GM19025 (cell line): ENCODE data around the gene IQCM.

Experiments
- ATAC-seq: cut with Tn5 transposase; IDR thresholded peaks from one replicate; pipeline ENCODE4 v1.9.1; 2021; ENCODE audit warnings: mild to moderate bottlenecking, low read depth, moderate library complexity; ENCODE audit not compliant: unreplicated experiment

Gene IQCM

DNA sequence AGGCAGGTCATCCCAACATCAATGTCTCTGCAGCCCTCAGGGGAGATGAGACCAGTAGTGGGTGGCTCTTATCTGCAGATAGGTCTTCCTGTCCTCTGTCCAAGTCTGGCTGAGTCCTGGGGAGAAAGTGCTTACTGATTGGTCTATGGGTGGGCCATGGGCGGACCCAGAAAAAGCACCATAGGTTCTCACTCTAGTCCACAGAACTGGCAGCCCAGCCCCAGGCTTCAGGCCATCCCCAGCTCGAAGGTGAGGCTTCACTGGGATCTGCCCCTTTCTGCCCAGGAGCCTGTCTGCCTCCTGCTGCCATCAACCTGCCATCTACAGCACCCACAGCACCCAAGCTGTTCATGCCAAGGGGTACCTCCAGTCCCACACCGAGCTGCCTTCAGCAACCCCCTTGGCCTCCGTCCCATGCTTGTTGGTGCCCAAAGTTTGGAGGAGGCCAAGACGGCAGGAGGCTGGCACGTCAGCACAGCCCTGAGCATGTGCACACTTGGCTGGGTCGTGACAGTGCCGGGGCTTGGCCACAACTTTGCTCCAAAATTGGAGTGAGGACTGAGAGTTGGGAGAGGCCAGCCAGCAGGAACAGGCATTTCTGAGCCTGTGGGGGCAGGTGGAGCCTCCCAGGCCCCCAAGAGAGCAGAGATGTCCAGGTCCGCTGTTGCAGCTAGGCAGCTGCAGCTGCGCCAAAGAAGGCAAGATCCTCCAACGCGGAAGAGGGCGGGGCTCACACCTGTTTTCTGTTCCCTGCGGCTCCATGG, 99.6 kb downstream of the IQCM start:
- no peak for ATAC-seq

DNA sequence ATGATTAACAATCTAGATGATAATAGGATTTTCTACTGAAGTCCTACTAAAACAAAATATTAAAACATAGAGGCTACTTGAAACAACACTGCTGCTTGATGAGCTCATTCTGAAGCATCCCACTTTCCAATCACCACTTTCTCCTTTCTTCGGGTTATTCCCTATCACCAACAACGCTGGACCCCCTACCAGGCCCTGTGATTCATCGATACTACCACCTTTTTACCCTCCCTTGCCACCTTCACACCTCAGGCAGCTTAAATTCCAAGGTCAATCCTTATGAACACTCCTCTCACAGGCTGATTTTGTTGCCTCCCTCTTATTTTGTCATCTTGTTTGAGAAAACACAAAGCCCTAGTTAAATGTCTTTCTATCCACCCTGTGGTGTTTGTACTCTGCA, 102.6 kb downstream of the IQCM start:
- ATAC-seq = no peak

DNA sequence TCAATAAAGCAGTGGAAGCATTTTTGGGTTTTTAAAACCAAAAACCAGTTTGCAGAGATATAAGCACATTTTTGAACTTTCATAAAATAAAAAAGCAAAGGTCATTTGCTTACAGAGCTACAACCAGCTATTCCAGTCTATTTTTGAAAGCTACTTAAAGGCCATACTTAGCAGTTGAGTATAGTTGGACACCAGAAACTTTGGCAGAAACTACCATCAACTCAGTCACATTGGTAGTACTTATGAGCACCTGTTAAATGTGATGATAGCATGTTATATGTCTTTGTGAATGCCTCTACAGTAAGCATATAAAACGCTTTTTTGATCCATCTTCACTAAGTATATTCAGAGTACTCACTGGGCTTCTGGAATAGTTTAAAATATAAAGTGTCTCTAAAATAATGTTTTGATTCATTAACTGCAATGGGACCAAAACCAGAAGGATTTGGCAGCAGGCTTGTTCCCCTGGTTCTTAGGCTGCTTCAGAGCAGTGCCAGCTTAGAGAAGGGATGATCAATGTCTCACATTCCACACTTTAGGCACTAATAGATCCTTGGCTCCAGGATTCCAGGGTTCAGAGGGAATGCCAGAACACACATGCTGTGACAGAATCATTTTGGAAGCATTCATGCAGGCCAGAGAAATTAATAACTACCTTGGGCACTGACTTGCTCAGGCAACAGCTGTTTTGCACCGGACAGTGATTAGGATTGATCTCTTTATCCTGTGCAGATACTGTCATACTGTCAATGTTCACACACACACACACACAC, 103.9 kb downstream of the IQCM start:
- no peak for ATAC-seq

DNA sequence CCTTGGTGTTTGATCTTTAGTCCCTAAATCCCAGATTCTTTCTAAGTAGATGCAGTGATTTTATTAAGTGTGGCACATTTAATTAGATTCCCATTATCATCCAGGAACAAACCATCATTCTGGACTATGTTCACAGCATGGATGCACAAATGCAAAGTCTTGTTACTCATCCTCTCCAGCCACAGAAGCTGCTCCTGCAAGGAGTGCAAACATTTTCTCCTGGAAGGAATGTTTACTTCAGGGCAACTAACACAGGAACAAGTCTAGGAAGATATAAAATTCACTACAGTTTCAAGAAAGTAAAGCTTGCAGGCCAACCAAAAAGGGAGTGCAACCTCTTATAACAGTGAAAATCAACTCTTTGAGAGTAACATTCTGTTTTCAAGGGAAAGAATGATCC, 106.0 kb downstream of the IQCM start:
- no peak for ATAC-seq

DNA sequence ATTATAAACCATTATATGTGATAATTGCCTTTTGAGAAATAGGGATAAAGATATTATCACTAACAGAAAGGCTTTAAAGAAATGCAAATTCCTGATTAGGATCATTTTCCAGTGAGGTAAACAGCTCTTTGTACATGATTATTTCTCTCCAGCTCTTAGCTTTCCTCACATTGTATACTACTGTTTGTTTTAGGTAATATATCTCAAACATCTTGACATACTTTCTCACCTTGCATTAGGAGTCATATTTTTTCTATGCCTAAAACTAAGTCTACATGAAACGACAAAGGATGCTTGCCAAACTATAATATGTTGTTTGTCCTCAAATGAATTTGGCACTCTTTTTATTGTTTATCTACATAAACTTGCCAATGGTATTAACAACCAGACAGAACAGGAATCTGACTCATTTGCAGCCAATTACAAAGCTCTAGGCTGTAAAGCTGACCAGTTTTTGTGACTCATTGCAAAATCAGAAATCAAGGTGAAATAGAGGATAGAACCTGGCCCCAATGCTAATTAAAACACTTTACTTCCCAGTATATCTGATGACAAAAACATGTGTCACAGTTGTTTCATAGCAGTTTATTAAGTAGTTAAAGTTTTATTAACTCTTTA, 107.0 kb downstream of the IQCM start:
- ATAC-seq = no peak

DNA sequence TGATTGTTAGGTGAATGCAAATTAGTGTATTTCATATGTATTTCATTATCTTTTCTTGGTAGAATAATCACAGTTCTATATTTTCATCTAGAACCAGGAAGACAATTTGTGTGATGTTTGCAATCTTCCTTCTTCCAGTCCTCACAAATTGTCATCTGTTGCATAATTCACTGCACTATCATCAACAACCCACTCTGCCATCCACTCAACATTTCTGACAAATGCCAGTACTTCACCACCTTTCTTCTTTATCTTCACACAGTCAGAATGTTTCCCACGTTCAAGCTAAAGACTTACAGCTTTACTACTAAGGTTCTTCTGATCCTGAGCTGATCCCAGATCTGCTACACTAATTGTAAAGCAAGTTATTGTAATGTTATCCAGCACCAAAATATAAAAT, 107.8 kb downstream of the IQCM start:
- no peak for ATAC-seq

DNA sequence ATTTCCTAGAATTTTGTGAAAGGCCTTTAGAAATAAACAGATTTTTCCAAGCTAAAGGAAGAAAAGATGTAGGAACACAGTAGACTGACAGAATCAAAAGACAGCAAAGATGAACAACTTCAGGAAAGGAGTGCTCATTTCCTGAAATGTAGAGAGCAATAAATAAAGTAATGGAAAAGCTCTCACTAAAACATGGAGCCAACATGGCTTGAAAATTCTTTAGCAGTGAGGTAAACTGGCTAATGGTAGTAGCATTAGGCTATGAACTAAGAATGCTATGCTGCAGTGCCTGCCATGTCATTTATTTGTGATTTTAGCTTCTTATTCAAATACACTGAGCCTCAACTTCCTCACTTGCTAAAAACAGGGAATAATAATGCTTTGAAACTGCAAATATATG, 108.7 kb downstream of the IQCM start:
- no peak for ATAC-seq

DNA sequence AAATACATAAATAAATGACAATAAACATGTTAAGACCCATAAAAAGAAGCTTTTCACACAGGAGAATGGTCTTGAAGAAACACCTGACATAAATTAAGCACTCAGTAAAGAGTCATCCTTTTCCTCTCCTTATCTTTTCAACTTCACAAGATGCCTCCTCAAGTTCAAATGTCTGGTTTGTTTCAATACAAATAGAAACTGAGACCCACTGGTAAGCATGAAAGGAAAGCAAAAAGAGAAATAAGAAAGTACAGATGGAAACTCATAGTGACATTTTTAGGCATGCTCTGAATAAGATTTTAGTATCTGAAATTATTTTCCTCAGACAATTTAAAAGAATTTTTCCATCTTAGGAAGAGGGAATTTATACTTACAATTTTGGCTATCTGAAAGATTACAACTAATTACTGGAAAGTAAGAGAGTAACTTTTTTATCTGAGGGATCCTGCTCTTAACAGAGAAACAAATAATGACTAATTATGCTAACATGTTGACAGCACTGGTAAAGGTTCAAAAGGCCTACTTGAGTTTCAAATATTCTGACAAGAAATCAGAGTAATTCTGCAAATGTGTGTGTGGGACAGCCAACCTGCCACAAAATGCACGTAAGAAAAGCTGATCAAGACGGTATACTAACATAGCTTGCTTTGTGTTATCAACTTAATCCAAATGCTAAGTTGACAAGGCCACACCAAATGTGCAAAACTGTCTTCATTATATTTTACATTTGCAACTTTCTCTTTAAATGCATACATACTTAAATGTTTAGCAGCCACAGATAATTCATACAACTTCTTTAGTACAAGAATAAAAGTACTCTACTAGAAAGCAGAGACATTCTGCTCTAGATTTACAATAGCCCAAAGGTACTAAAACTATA, 113.0 kb downstream of the IQCM start:
- ATAC-seq = no peak

DNA sequence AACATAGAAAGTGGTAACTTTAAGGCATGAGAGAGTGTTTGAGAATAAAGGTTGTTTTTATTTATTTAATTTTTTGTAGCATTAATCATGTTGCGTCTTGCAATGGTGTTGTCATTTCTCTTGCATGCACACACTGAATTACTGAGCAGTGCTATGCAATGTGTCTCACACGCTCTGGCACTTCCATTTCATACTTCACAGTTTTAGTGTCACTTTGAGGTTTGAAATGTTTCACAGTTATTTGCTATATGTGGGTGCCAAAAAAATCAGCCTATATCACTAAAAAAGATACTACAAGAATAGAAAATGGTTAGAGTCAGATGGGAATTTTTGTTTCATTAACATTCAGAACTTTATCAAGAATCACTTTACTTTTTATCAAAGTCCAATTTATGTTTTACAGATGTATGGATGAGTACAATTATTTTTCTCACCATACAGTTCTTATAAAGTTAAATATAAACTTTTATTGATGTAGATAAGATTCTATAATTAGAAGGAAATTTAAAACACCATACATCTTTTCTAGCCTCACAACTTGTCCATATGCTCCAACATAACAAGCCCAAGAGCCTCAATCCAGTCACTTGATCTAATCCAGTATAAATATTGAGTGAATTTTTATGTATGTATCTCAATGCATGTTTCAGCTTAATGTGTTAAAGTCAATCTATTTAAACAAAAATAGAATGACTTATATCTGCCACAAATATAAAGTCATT, 114.0 kb downstream of the IQCM start:
- ATAC-seq = no peak

DNA sequence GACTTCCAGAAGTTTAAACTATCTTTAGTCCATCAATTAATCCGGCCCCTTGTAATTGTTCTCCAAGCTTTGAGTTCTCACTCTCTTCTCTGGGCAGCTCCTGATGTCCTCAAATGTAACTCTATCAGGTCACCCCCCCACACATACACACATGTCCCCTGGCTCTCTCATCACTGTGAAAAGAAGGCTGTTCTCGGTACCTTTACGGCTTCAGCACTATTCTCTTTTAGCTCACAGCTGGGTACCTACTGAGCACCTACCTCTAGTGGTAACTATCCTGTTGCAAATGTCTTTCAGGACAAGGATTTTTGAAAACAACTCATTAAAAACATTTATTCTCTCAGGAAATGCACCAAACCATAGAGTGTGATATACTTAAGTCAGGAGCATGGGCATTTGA, 115.4 kb downstream of the IQCM start:
- no peak for ATAC-seq

DNA sequence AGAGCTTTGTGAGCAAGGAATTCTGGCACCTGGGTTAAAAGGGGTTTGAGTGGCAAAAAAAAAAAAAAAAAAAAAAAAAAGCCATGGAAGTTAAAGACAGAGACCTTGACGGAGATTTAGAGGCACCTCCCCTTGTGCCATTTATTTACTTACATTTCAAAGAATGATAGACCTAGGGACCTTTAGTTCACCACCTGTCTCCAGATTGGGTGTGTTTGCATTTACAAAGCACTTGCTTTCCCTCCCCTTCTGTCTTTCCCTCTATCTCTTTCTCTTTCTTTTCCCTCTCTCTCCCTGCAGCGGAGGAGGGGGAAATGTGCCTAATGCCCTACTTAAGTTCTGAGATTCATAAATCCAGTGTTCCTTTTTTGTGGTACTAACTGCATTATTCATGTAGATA, 116.0 kb downstream of the IQCM start:
- ATAC-seq = no peak

DNA sequence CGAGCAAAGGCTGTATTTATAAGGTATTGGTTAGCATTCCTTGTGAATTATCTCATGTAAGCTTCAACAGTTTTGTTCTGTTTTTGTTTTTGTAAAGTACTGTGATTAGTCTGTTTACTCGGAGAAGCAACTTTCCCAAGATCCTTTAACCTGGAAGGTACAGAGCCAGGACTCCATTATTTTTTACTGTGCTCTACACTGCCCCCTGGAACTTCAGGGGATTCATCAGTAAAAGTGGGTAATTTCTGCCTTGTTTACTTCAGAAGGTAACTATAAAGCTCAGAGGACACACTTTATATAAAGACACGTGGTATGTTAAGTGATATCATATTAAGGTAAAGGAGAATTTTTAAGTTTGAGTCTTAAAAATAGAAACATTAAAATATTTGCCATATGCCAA, 124.9 kb downstream of the IQCM start:
- no peak for ATAC-seq

DNA sequence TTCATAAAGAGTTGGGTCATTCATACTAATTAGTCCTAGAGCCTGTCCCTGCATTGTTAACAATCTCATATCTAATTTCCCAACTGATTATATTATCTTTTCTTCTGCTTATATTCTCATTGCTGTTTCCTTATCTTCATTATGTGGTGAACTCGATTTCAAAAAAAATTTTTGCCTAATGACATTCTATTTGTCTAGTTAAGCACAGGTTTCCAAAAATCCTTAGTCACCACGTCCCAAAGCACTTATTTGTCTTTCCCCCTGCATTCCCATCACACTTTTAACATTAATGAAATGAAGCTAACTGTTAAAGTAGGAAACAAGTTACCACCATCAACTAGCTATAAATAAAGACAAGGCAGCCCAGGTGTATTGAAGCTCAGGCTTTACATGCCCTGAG, 131.1 kb downstream of the IQCM start:
- ATAC-seq = no peak

DNA sequence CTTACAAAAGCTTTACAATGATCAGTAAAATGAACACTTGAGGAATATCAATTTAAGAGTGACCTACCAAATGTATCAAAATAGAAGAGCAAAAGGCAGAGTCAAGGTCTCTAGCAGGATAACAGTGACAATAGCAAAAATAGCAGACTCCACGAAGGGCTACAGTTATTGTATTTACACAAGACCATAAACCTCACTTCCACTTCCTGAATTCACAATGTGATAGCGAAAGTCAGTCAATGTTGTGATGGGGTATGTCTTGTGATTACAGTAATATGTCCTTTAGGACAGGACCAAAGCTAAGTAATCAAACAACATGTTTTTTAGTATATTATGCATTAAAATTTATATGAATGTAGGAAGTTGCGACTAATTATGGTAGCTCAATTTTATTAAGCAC, 139.6 kb downstream of the IQCM start:
- peak; percentile 89 for ATAC-seq

DNA sequence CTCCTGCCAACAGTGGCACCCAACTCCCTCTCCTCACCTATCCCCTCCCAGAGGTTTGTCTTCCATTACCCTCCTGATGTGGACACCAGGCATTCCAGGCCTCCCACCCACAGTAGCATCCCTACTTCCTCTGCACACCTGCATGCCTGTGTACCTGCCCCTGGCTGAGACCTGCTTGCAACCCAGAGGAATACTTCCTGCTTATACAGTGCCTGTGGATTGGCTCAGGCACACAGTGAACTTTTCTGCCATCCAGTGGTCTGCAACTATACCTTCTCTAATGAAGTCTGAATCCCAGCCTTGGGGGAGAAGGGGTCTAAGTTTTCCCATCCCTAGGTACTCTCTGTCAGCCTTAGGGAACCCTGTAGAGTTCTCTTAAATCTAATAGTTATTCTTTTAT, 169.9 kb downstream of the IQCM start:
- ATAC-seq = no peak

DNA sequence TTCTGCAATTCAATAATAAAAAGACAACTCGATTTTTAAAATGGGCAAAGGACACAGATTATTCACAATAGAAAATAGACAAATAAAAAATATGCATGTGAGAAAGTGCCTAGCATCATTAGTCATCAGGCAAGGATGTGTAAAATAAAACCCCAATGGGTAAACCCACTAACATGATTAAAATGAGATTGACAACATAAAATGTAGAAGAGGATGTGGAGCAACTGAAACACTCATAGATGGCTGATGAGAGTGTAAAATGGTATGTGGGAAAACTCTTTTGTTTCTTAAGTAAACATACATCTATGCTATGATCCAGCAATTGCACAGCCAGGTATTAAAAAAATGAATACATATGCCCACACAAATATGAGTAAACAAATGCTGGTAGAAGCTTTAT, 177.6 kb downstream of the IQCM start:
- no peak for ATAC-seq

DNA sequence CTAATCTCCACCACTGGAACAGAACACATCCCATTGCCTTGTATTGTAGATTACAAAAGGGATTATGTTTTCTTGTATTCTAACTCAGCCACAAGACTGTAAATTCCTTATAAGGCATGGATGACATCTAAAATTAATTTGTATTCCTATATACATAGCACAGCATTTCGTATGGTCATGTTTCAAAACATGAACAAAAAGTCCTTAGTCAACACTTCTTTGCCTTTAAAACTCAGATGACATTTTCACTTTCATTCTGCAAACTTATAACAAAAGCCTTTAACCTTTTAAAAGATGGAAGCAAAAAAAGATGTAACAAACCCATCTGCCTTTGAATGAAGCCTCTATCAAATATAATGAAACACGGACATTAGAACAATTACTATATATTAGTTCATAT, 181.3 kb downstream of the IQCM start:
- ATAC-seq = no peak

DNA sequence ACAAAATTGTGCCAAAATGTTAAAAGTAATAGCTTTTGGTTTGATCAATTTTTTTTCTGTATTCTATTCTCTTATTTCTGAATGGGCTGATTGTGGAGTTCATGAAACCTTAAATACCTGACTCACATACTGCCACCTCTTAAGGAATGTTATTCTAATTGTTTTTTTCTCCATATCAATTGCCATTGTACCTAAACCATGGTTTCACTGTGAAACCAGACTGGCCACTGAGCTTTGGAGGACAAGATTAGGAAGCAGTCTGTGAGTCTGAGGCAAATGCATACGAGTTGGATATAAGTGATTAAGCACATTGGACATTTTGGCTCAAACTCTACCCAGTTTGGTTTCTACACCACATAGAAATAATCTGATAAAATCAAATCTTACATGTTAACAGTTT, 184.0 kb downstream of the IQCM start:
- ATAC-seq = no peak

DNA sequence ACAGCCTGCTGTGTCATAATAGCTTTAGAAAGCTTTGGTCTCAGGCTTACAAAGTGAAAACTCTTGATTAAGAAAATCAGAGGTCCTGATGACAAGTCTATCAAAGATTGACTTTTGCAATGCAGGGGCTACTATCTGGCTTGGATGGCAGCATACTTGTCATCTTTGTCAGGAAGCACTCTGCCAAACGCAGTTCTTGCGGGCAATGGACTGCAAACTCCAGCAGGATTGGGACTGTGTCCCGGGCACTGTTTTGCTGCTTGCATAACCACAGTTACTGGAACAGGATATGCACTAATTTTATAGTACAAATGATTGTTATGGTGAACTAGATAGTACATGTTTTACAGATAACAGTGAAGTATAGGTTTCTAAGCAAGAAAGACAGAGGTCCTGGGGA, 185.6 kb downstream of the IQCM start:
- no peak for ATAC-seq
